SK-N-SH (cell line): ENCODE data around the gene FGD4. TPM values are rescaled to one million over a fixed set of nuclear protein-coding genes. Genes with fewer than 3 reads are reported as not detected.

ENCODE experiments used
- CTCF ChIA-PET: fragments of 300-600, 350-600 bp; formaldehyde crosslinking; extraction: SDS; loops from one replicate; lab custom pipeline; 2021; lab: Yijun Ruan, JAX
- POLR2A ChIA-PET: fragments of 350-600 bp; sonication (Branson Sonifier 250); formaldehyde crosslinking; extraction: SDS; loops from one replicate; lab custom pipeline; 2020; ENCODE audit warnings: antibody characterized with exemption, inconsistent platforms; lab: Yijun Ruan, JAX
- DNase-seq: peaks from one replicate; pipeline ENCODE4 v3.0.0; 2012
- H2AFZ ChIP-seq: fragments of 200-600 bp; sonication (generic); 2 replicates; pipeline ENCODE4 v1.8.1; 2016; ENCODE audit warnings: antibody characterized with exemption, mild to moderate bottlenecking, low read depth
- H3F3A ChIP-seq: fragments of 200-600 bp; sonication (generic); replicated peaks from 2 replicates; pipeline ENCODE3; 2016; ENCODE audit warnings: antibody characterized with exemption, mild to moderate bottlenecking; ENCODE audit not compliant: insufficient read depth
- H3K27ac ChIP-seq, 2 experiments: fragments of 200-500 bp in 1 of 2; fragments of 200-600 bp in 1 of 2; sonication (Bioruptor generic) in 1 of 2; sonication (generic), shearing (Covaris generic) in 1 of 2; 2 replicates each; pipeline versions ENCODE4 v1.5.1 to v1.6.1; 2014 to 2016; ENCODE audit warnings: low read depth in 2 of 2, inconsistent platforms in 1 of 2, low read length in 1 of 2, mild to moderate bottlenecking in 1 of 2, mixed read lengths in 1 of 2
- H3K27me3 ChIP-seq: fragments of 200-600 bp; sonication (generic), shearing (Covaris generic); 2 replicates; pipeline ENCODE4 v1.6.1; 2016; ENCODE audit warnings: mixed run types; ENCODE audit not compliant: insufficient read depth
- H3K36me3 ChIP-seq, 2 experiments: fragments of 200-500 bp in 1 of 2; fragments of 200-600 bp in 1 of 2; sonication (Bioruptor generic) in 1 of 2; sonication (generic) in 1 of 2; replicated peaks in 1 of 2; 2 replicates each; pipeline versions ENCODE3 to v1.5.1; 2014 to 2016; ENCODE audit warnings: low read length in 1 of 2, mild to moderate bottlenecking in 1 of 2; ENCODE audit not compliant: insufficient read depth in 2 of 2, control insufficient read depth in 1 of 2
- H3K4me1 ChIP-seq, 2 experiments: fragments of 200-500 bp in 1 of 2; fragments of 200-600 bp in 1 of 2; sonication (Bioruptor generic) in 1 of 2; sonication (generic), shearing (Covaris generic) in 1 of 2; 2 replicates each; pipeline versions ENCODE4 v1.5.1 to v1.6.1; 2014 to 2016; ENCODE audit warnings: low read depth in 1 of 2, low read length in 1 of 2, mixed run types in 1 of 2; ENCODE audit not compliant: insufficient read depth in 2 of 2, control insufficient read depth in 1 of 2
- H3K4me2 ChIP-seq: fragments of 200-600 bp; sonication (generic), shearing (Covaris generic); 2 replicates; pipeline ENCODE4 v1.6.1; 2017; ENCODE audit warnings: mixed run types
- H3K4me3 ChIP-seq, 2 experiments: fragments of 200-500 bp in 1 of 2; fragments of 200-600 bp in 1 of 2; sonication (Bioruptor generic) in 1 of 2; sonication (generic), shearing (Covaris generic) in 1 of 2; 2 replicates each; pipeline versions ENCODE4 v1.5.1 to v1.8.1; 2014 to 2016; ENCODE audit warnings: low read depth in 2 of 2, inconsistent platforms in 1 of 2, low read length in 1 of 2, mild to moderate bottlenecking in 1 of 2, mixed read lengths in 1 of 2, moderate library complexity in 1 of 2
- H3K79me2 ChIP-seq: fragments of 200-600 bp; sonication (generic); 2 replicates; pipeline ENCODE4 v1.8.1; 2017; ENCODE audit warnings: mild to moderate bottlenecking; ENCODE audit not compliant: insufficient read depth
- H3K9ac ChIP-seq: fragments of 200-600 bp; sonication (generic); 2 replicates; pipeline ENCODE4 v1.6.1; 2017; ENCODE audit warnings: mixed run types
- H3K9me2 ChIP-seq: fragments of 200-600 bp; sonication (generic); 2 replicates; pipeline ENCODE4 v1.6.1; 2017; ENCODE audit warnings: mixed run types
- H3K9me3 ChIP-seq: fragments of 200-600 bp; sonication (generic); 2 replicates; pipeline ENCODE4 v1.6.1; 2017; ENCODE audit warnings: mixed run types, mild to moderate bottlenecking, moderate library complexity
- H4K20me1 ChIP-seq: fragments of 200-600 bp; sonication (generic); 2 replicates; pipeline ENCODE4 v1.6.1; 2017; ENCODE audit warnings: mild to moderate bottlenecking, mixed run types; ENCODE audit not compliant: insufficient read depth
- CHD2 ChIP-seq: fragments of 150-350 bp; IDR thresholded peaks from 2 replicates; pipeline ENCODE4 v1.6.1; 2018; ENCODE audit warnings: low read length; ENCODE audit not compliant: partially characterized antibody
- CTCF ChIP-seq: fragments of 200-600 bp; sonication (generic); IDR thresholded peaks from 2 replicates; pipeline ENCODE4 v1.6.1; 2017; ENCODE audit warnings: antibody characterized with exemption, mild to moderate bottlenecking, moderate library complexity
- FOXJ3 ChIP-seq: sonication (generic); formaldehyde crosslinking; IDR thresholded peaks from 2 replicates; pipeline ENCODE4 v1.5.1; 2020; ENCODE audit warnings: mild to moderate bottlenecking, missing genetic modification reagents
- IRF3 ChIP-seq: fragments of 150-350 bp; IDR thresholded peaks from 2 replicates; pipeline ENCODE4 v1.6.1; 2016; ENCODE audit warnings: mild to moderate bottlenecking, low read depth, low read length
- MAX ChIP-seq: IDR thresholded peaks from 2 replicates; pipeline ENCODE4 v1.4.0; 2012; ENCODE audit warnings: low read depth
- NRF1 ChIP-seq: IDR thresholded peaks from 2 replicates; pipeline ENCODE4 v1.6.1; 2012; ENCODE audit warnings: low read depth, mild to moderate bottlenecking, low read length
- PBX3 ChIP-seq: IDR thresholded peaks from 2 replicates; pipeline ENCODE4; 2012
- POLR2AphosphoS5 ChIP-seq: IDR thresholded peaks from 2 replicates; pipeline ENCODE4 v1.6.1; 2012; ENCODE audit warnings: low read depth, low read length
- RCOR1 ChIP-seq: fragments of 150-350 bp; IDR thresholded peaks from 2 replicates; pipeline ENCODE4 v1.6.1; 2017; ENCODE audit warnings: antibody characterized with exemption, low read length
- SMC3 ChIP-seq: IDR thresholded peaks from 2 replicates; pipeline ENCODE4 v1.6.1; 2012; ENCODE audit warnings: low read depth, low read length, improper control_type of control experiment
- TCF12 ChIP-seq: IDR thresholded peaks from 2 replicates; pipeline ENCODE4 v1.4.0; 2012
- USF1 ChIP-seq: IDR thresholded peaks from 2 replicates; pipeline ENCODE4 v1.4.0; 2012; ENCODE audit warnings: low read depth, borderline replicate concordance
- YY1 ChIP-seq: IDR thresholded peaks from 2 replicates; pipeline ENCODE4 v1.4.0; 2012; ENCODE audit warnings: low read depth, mild to moderate bottlenecking
- ZBTB33 ChIP-seq: IDR thresholded peaks from 2 replicates; pipeline ENCODE4 v1.4.0; 2012; ENCODE audit warnings: low read depth, borderline replicate concordance
- WGBS: methylation state at CpG from one replicate; pipeline ENCODE4 v1.1.6; 2017; ENCODE audit warnings: low lambda C conversion rate; 5-methylcytosine and 5-hydroxymethylcytosine counted together
- polyA plus RNA-seq, 3 experiments: library from polyadenylated mRNA; depleted of rRNA; stranded (reverse); fragments of >200 nt; gene quantifications; 2 replicates each; pipeline ENCODE4 v1.2.3, GENCODE V29; 2012

Gene FGD4
- polyA plus RNA-seq, 1 of the 3 experiments (the other 2 are of a cell fraction), result 0.26 TPM

- no peak for TF ChIP-seq ZBTB33
- TF ChIP-seq SMC3, result no peak
Measured at GRCh38 chr12:32651151-32651955, 252.0 kb downstream of the FGD4 start (continued).

- DNase-seq, result no peak
- Histone ChIP-seq H3K36me3 (no peaks in the 10 kb centered on the region), H3K4me1 (no peaks in the 10 kb centered on the region), H4K20me1 (no peaks in the 10 kb centered on the region), H3K79me2 (no peaks in the 10 kb centered on the region), H3K4me3 (no peak overlapping the region), H3K9ac (no peak overlapping the region), H3K9me3 (no peaks in the 10 kb centered on the region), H3K9me2 (no peaks in the 10 kb centered on the region), H3F3A (peaks cover 3% of the 10 kb centered on the region), H2AFZ (no peak overlapping the region), H3K27me3 (no peaks in the 10 kb centered on the region), H3K27ac (no peak overlapping the region), H3K4me2 (no peak overlapping the region)
- 99% methylated on average over 4 of the region's 4 CpGs for WGBS
- ChIA-PET POLR2A (no interaction called here), CTCF (no interaction called here)
- TF ChIP-seq FOXJ3 (CRISPR knock-in tag) (no peak), RCOR1 (no peak), CTCF (no peak)
Measured at GRCh38 chr12:32651956-32652210, 252.5 kb downstream of the FGD4 start.

- WGBS, result 61% methylated on average over 6 of the region's 6 CpGs
- Histone ChIP-seq H2AFZ (no peak overlapping the region), H3K4me3 (no peak overlapping the region), H3K27ac (no peak overlapping the region), H3K36me3 (no peaks in the 10 kb centered on the region), H4K20me1 (no peaks in the 10 kb centered on the region), H3K27me3 (no peaks in the 10 kb centered on the region), H3K4me2 (no peak overlapping the region), H3K9me2 (no peaks in the 10 kb centered on the region), H3K9me3 (no peaks in the 10 kb centered on the region), H3K9ac (no peak overlapping the region), H3K79me2 (no peaks in the 10 kb centered on the region), H3F3A (no peaks in the 10 kb centered on the region), H3K4me1 (peaks cover 0 to 3% of the 10 kb centered on the region in 2 experiments; a peak in 1 of 4 replicates)
- CTCF ChIA-PET, result interaction anchor here (0.5 to 6.3 kb wide), 4 partner anchors 12 to 278 kb away, joined by 3 to 73 read pairs (median 6); no protein-coding TSS in a partner anchor
- DNase-seq, result no peak
- POLR2A ChIA-PET, result no interaction called here
- TF ChIP-seq USF1 (no peak), PBX3 (no peak), POLR2AphosphoS5 (no peak), YY1 (no peak), MAX (no peak), NRF1 (no peak), CHD2 (no peak), IRF3 (no peak), TCF12 (no peak)
Measured at GRCh38 chr12:32659908-32660440, 260.6 kb downstream of the FGD4 start.
